Measurements from ENCODE around the gene AWAT2. TPM values are rescaled to one million over a fixed set of nuclear protein-coding genes. Genes with fewer than 3 reads are reported as not detected.

AWAT2 gene
- total and polyA plus RNA-seq, 10 of the 15 experiments (the other 5 are each of a cell fraction or from before 2014, with no cell fraction given): not detected

GRCh38 chrX:70062076-70062475, 12.3 kb upstream of the AWAT2 start, which contains the start of gene OTUD6A (continued):
- no peak for TF ChIP-seq E2F8 (IDR thresholded peaks at IDR 0.05; ENCODE audit: low read depth, partially characterized antibody)
- no peak for TF ChIP-seq IRF5 (IDR thresholded peaks at IDR 0.05; ENCODE audit: borderline replicate concordance)

- Histone ChIP-seq H3K36me3 (ENCODE audit: control insufficient read depth in 2 of 2, insufficient read depth in 2 of 2, low read length in 1 of 2) (no peaks in the 10 kb centered on the region), H3K9me3 (replicated peaks; ENCODE audit: control insufficient read depth, insufficient read depth, low read length) (no peaks in the 10 kb centered on the region), H3K27ac (ENCODE audit: control insufficient read depth, insufficient read depth) (no peak overlapping the region), H4K20me1 (ENCODE audit: control insufficient read depth, insufficient read depth) (no peaks in the 10 kb centered on the region), H3K79me2 (ENCODE audit: control insufficient read depth, insufficient read depth, low read length) (no peaks in the 10 kb centered on the region), H2AFZ (ENCODE audit: control insufficient read depth, low read depth, low read length) (no peak overlapping the region), H3K4me2 (ENCODE audit: control insufficient read depth, insufficient read depth) (no peak overlapping the region), H3K4me3 (no peak overlapping the region), H3K27me3 (replicated peaks in 1 of 2; ENCODE audit: control insufficient read depth in 2 of 2, insufficient read depth in 2 of 2, low read length in 1 of 2) (no peaks in the 10 kb centered on the region), H3K9ac (ENCODE audit: control insufficient read depth, insufficient read depth, low read length) (no peak overlapping the region), H3K4me1 (ENCODE audit: control insufficient read depth, insufficient read depth, low read length) (no peaks in the 10 kb centered on the region)
- BruUV-seq (replicated peaks): no TSS peak
- ChIA-PET SMC1A (ENCODE audit: uncharacterized antibody, unreplicated experiment) (no interaction called here), POLR2A (interaction anchor here (0.7 kb wide), 1 partner anchor 76 kb away, joined by 7 read pairs; no protein-coding TSS in a partner anchor), RAD21 (ENCODE audit: unreplicated experiment) (interaction anchor here (0.7 kb wide), 1 partner anchor 51 kb away, joined by 4 read pairs; no protein-coding TSS in a partner anchor), CTCF (no interaction called here)
- ATAC-seq (no peak), DNase-seq (ENCODE audit: low read depth, low spot score) (no peak), FAIRE-seq (no peak)
- intact Hi-C loops (cut with micrococcal nuclease; ENCODE audit: unreplicated experiment): no loop called here
- in situ Hi-C loops (cut with MboI): no loop called here
- WGBS (ENCODE audit: insufficient coverage, insufficient replicate concordance, low lambda C conversion rate, missing lambda C conversion rate): 17% methylated on average over 5 of the region's 5 CpGs
- TF ChIP-seq RFX5 (IDR thresholded peaks at IDR 0.05; ENCODE audit: low read depth, low read length): no peak
- TF ChIP-seq EGR1 (IDR thresholded peaks at IDR 0.05; ENCODE audit: borderline replicate concordance in 1 of 2, low read depth in 2 of 2, low read length in 2 of 2): no peak
- no peak for TF ChIP-seq CEBPZ (IDR thresholded peaks at IDR 0.05; ENCODE audit: low read depth, low read length)
- TF ChIP-seq MTA3 (IDR thresholded peaks at IDR 0.05; ENCODE audit: borderline replicate concordance, low read length): no peak
- TF ChIP-seq STAT1 (conservative IDR thresholded peaks at IDR 0.05): no peak
- no peak for TF ChIP-seq CHD2 (IDR thresholded peaks at IDR 0.05; ENCODE audit: borderline replicate concordance, low read depth, low read length)
- TF ChIP-seq POLR2A (IDR thresholded peaks at IDR 0.05; ENCODE audit: low read depth, low read length): no peak
- TF ChIP-seq RELA (IDR thresholded peaks at IDR 0.05; ENCODE audit: borderline replicate concordance, partially characterized antibody): no peak
- TF ChIP-seq ASH2L (IDR thresholded peaks at IDR 0.05; ENCODE audit: borderline replicate concordance, low read depth): no peak
- TF ChIP-seq TARDBP (IDR thresholded peaks at IDR 0.05; ENCODE audit: borderline replicate concordance): no peak
- TF ChIP-seq ATF7 (IDR thresholded peaks at IDR 0.05; ENCODE audit: low read depth): no peak
- no peak for TF ChIP-seq HDAC2 (IDR thresholded peaks at IDR 0.05)
- no peak for TF ChIP-seq CREB1 (IDR thresholded peaks at IDR 0.05; ENCODE audit: low read depth)
- no peak for TF ChIP-seq CHD4 (IDR thresholded peaks at IDR 0.05)
- TF ChIP-seq ZNF622 (IDR thresholded peaks at IDR 0.05): no peak
Observed at GRCh38 chrX:70054391-70054790, 4.7 kb upstream of the AWAT2 start.
